Measurements from ENCODE around the gene SMIM41. TPM values are rescaled to one million over a fixed set of nuclear protein-coding genes. Genes with fewer than 3 reads are reported as not detected.

The SMIM41 gene
- total and polyA plus RNA-seq, 3 donors from 2014 or later = 2.6 to 21.7 (median 15.6) TPM

DNA sequence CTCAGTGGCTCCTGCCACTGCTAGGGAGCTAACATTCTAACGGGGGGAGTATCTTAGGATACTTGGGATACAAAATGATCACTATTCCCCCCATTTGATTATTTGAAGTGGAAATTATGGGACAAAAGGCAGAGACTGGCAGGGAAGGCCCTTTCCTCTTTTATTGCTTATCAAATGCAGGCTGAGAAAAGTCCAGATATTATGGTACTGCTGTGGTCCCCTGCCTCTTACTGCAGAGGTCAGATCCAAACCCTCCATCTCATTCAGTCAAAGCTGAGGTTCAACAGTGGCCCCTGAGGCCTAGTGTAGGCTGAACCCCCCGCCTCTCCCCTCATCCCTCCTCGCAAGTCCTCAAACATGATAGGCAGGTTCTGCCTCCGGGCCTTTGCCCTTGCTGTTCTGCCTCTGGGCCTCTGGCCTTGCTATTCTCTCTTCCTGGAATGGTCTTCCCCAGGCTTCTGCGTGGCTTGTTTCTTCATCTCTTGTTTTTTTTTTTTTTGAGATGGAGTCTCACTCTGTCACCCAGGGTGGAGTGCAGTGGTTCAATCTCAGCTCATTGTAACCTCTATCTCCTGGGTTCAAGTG is 78.2 kb downstream of the SMIM41 start:
- no peaks in the 10 kb centered on the region for H3K4me1 ChIP-seq
- no peak overlapping the region for H3K4me3 ChIP-seq
- intact Hi-C loops (cut with DNase I; ENCODE audit: low total_unique reads) = loop anchor here (10.0 kb wide), 1 partner anchor 717 kb away; no protein-coding TSS in a partner anchor
- TF ChIP-seq, protein P1, sequence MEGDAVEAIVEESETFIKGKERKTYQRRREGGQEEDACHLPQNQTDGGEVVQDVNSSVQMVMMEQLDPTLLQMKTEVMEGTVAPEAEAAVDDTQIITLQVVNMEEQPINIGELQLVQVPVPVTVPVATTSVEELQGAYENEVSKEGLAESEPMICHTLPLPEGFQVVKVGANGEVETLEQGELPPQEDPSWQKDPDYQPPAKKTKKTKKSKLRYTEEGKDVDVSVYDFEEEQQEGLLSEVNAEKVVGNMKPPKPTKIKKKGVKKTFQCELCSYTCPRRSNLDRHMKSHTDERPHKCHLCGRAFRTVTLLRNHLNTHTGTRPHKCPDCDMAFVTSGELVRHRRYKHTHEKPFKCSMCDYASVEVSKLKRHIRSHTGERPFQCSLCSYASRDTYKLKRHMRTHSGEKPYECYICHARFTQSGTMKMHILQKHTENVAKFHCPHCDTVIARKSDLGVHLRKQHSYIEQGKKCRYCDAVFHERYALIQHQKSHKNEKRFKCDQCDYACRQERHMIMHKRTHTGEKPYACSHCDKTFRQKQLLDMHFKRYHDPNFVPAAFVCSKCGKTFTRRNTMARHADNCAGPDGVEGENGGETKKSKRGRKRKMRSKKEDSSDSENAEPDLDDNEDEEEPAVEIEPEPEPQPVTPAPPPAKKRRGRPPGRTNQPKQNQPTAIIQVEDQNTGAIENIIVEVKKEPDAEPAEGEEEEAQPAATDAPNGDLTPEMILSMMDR (IDR thresholded peaks at IDR 0.05) = no peak
- TF ChIP-seq POLR2A (IDR thresholded peaks at IDR 0.05) = no peak
- no peaks in the 10 kb centered on the region for H3K9me3 ChIP-seq
- 76 to 93% methylated on average over 5 of the region's 5 CpGs for WGBS, 2 donors
- no peaks in the 10 kb centered on the region for H3K27me3 ChIP-seq
- no peaks in the 10 kb centered on the region for H3K36me3 ChIP-seq (ENCODE audit: low read depth, missing control alignments)
- DNase-seq = no peak
- no peak overlapping the region for H3K27ac ChIP-seq

Other genes with a start within 250 kb of the SMIM41 start
- 1 to 10 TPM; 1.7 to 2.1 TPM for gene FIGNL2, start 231.0 kb upstream of the SMIM41 start, total RNA-seq
- gene FIGNL2, start 231.0 kb upstream of the SMIM41 start, polyA plus RNA-seq (ENCODE audit: insufficient read depth, low read depth, low replicate concordance) = 1.1 TPM
- under 1 TPM in 1 of 2 donors, not detected in 1; 0.68 TPM for gene ANKRD33, start 191.6 kb upstream of the SMIM41 start, total RNA-seq
- gene ANKRD33, start 191.6 kb upstream of the SMIM41 start, polyA plus RNA-seq (ENCODE audit: insufficient read depth, low read depth, low replicate concordance) = 0.25 TPM
- gene ACVRL1, start 172.2 kb upstream of the SMIM41 start, total RNA-seq = 1 to 10 TPM; 9.1 to 9.5 TPM
- gene ACVRL1, start 172.2 kb upstream of the SMIM41 start, polyA plus RNA-seq (ENCODE audit: insufficient read depth, low read depth, low replicate concordance) = 9.9 TPM
- 10 to 100 TPM; 36.8 to 44.6 TPM for gene ACVR1B, start 128.0 kb upstream of the SMIM41 start, total RNA-seq
- gene ACVR1B, start 128.0 kb upstream of the SMIM41 start, polyA plus RNA-seq (ENCODE audit: insufficient read depth, low read depth, low replicate concordance) = 37.3 TPM
- 10 to 100 TPM in 1 of 2 donors, 1 to 10 TPM in 1; 8.9 to 10.4 TPM for gene TAMALIN, start 72.8 kb upstream of the SMIM41 start, total RNA-seq
- 7.7 TPM for gene TAMALIN, start 72.8 kb upstream of the SMIM41 start, polyA plus RNA-seq (ENCODE audit: insufficient read depth, low read depth, low replicate concordance)
- 10 to 100 TPM; 55.1 to 88.5 TPM for gene NR4A1, start 28.3 kb upstream of the SMIM41 start, total RNA-seq
- 41.5 TPM for gene NR4A1, start 28.3 kb upstream of the SMIM41 start, polyA plus RNA-seq (ENCODE audit: insufficient read depth, low read depth, low replicate concordance)
- gene ATG101, start 9.7 kb upstream of the SMIM41 start, total RNA-seq = 10 to 100 TPM; 52.6 to 64.5 TPM
- gene ATG101, start 9.7 kb upstream of the SMIM41 start, polyA plus RNA-seq (ENCODE audit: insufficient read depth, low read depth, low replicate concordance) = 64.5 TPM
- under 1 TPM; 0.50 to 0.94 TPM for gene KRT80, start 112.3 kb downstream of the SMIM41 start, total RNA-seq
- 1.0 TPM for gene KRT80, start 112.3 kb downstream of the SMIM41 start, polyA plus RNA-seq (ENCODE audit: insufficient read depth, low read depth, low replicate concordance)
- 1 to 10 TPM; 3.3 to 6.9 TPM for gene KRT7, start 153.5 kb downstream of the SMIM41 start, total RNA-seq
- 19.3 TPM for gene KRT7, start 153.5 kb downstream of the SMIM41 start, polyA plus RNA-seq (ENCODE audit: insufficient read depth, low read depth, low replicate concordance)
- 1 to 10 TPM; 2.3 to 3.2 TPM for gene KRT86, start 194.9 kb downstream of the SMIM41 start, total RNA-seq
- gene KRT86, start 194.9 kb downstream of the SMIM41 start, polyA plus RNA-seq (ENCODE audit: insufficient read depth, low read depth, low replicate concordance) = 4.0 TPM
- gene KRT81, start 211.8 kb downstream of the SMIM41 start, total RNA-seq = under 1 TPM in 1 of 2 donors, not detected in 1; 0.74 TPM
- gene KRT81, start 211.8 kb downstream of the SMIM41 start, polyA plus RNA-seq (ENCODE audit: insufficient read depth, low read depth, low replicate concordance) = not detected
- gene KRT83, start 241.7 kb downstream of the SMIM41 start, total RNA-seq = 1 to 10 TPM in 1 of 2 donors, under 1 TPM in 1; 0.39 to 1.2 TPM
- gene KRT83, start 241.7 kb downstream of the SMIM41 start, polyA plus RNA-seq (ENCODE audit: insufficient read depth, low read depth, low replicate concordance) = 0.44 TPM

Measured in testis (tissue), 3 donors.